Measurements from ENCODE around the gene TREH.
"Not testable (repeated sequence)": the region's sequence is repeated elsewhere in the genome, so short reads cannot be mapped to it uniquely, and the experiment has no call there.

Gene TREH

DNA sequence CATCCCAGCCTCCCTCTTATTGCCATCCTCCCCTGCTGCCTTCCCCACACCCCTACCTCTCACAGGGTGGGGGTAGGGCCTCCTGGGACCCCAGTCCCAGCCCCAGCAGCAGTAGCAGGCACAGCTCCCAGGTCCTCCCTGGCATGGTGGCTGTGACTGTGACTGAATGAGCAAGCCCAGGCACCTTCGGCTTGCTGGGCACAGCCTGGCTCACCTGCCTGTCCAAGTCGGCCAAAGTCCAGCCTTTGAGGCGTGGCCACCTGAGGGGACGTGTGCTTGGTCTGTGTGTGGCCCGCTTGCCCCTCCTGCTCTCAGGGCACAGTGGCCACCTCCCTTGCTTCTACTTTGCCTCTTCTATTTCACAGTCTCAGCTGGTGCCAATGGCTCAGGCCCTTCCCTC, at the start of gene TREH:
TREH (minus strand) TSS at position 168 of the 400 bp plus-strand sequence; CDS start at position 145, 23 bp downstream.
- ATAC-seq (no peak), DNase-seq (no peak)
- Mint-ChIP-seq H3K4me3 (no peak within 1 kb of the TSS), H3K4me1 (no peaks in the 10 kb centered on the region), H3K9me3 (no peaks in the 10 kb centered on the region), H3K27ac (no peak within 1 kb of the TSS), H3K27me3 (no peaks in the 10 kb centered on the region)

DNA sequence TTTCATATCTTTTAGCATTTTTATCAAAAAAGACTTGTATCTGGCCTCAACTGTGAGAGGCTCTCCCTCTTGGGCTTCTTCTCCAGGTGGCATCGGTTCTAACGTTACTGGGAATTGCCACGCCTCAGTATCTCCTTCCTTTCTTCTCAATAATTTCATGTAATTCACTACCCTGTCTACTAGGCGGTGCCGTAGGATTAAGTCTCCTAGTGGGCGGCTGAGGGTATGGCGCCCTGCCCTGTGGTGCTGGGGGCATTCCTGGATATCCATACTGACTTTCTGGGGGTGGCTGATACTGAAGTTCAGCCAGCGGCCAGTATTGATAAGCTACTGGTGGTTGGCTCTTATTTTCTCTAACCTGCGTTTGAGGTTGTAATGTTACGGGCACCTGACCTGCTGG, 48.7 kb upstream of the TREH start:
- not testable (repeated sequence) for H3K27ac Mint-ChIP-seq, H3K27me3 Mint-ChIP-seq, ATAC-seq, H3K4me3 Mint-ChIP-seq, H3K9me3 Mint-ChIP-seq, DNase-seq, H3K4me1 Mint-ChIP-seq

DNA sequence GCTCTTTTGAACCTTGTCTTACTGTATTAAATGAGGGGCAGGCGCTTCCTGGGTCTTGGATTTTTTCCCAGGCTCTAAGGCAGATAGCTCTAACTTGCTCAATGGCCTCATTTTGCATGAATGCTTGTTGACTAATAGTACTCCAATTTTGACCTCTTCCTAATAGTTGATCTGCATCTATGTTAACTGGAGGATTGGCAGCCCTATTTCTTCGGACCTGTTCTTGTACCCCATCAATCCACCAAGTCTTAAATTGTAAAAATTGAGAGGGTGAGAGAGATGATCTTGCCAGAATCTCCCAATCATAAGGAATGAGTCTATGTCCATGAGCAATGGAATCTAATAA, 48.2 kb upstream of the TREH start:
- DNase-seq, ATAC-seq, H3K27me3 Mint-ChIP-seq, H3K9me3 Mint-ChIP-seq, H3K4me3 Mint-ChIP-seq, H3K4me1 Mint-ChIP-seq, H3K27ac Mint-ChIP-seq: not testable (repeated sequence)

DNA sequence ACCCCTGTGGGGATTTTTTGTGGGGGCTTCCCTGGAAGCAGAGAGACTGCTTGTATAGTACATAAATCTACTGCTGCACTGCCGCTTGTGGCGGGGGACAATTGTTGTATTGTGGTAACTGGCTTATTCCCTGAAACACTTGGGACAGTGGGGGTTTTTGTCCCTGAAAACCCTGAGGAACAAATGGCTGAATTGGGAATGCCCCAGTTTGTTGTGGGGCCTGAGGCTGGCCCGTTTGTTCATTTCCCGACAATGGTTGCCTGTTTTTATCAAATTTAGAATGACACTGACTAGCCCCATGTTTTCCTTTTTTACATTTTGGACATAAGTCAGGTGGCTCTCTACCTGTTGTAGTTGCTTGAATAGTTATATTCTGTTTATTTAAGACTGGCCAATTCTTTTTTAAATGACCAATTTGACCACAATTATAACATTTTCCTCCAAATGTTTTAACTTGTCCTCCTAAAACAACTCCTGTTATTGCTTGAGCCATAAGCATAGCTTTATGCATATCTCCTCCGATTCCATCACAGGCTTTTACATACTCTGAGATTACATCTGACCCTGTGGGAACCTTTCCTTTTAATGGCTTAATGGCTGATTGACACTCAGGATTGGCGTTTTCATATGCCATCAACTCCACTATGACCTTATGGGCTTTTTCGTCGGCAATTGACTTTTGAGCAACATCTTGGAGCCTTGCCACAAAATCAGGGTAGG, 47.7 kb upstream of the TREH start:
- not testable (repeated sequence) for H3K27me3 Mint-ChIP-seq, H3K4me3 Mint-ChIP-seq, H3K4me1 Mint-ChIP-seq, H3K27ac Mint-ChIP-seq, H3K9me3 Mint-ChIP-seq, ATAC-seq, DNase-seq

- H3K27ac Mint-ChIP-seq, DNase-seq, H3K27me3 Mint-ChIP-seq, H3K4me3 Mint-ChIP-seq, H3K9me3 Mint-ChIP-seq, ATAC-seq, H3K4me1 Mint-ChIP-seq: not testable (repeated sequence)
These were observed 42.1 kb upstream of the TREH start for GRCh38 chr11:118721478-118722015.

- H3K4me1 Mint-ChIP-seq, H3K9me3 Mint-ChIP-seq, DNase-seq, H3K4me3 Mint-ChIP-seq, ATAC-seq, H3K27ac Mint-ChIP-seq, H3K27me3 Mint-ChIP-seq: not testable (repeated sequence)
These were observed 41.3 kb upstream of the TREH start for GRCh38 chr11:118720740-118721139.

DNA sequence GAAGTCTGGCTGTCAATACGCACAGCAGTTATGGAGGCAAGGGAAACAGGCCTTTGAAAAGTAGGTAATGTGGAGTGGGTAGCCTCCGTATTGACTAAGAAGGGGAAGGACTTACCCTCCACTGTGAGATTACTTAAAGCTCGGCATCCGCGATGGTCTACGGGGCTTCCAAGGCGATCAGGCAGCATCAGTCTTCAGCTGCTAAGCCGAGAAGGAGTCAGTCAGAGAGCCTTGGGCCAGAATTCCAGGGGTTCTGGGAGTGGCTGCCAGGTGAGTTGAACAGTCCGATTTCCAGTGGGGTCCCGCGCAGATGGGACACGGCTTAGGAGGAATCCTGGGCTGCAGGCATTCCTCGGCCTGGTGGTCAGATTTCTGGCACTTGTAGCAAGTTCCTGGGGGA, 40.6 kb upstream of the TREH start:
- not testable (repeated sequence) for H3K27ac Mint-ChIP-seq, H3K4me3 Mint-ChIP-seq

GRCh38 chr11:118718562-118718961, 39.1 kb upstream of the TREH start:
- not testable (repeated sequence) for H3K4me1 Mint-ChIP-seq, ATAC-seq, H3K4me3 Mint-ChIP-seq, DNase-seq, H3K27ac Mint-ChIP-seq, H3K27me3 Mint-ChIP-seq, H3K9me3 Mint-ChIP-seq

More for the DNA sequence above, 40.6 kb upstream of the TREH start:
- not testable (repeated sequence) for H3K27me3 Mint-ChIP-seq, ATAC-seq, H3K4me1 Mint-ChIP-seq, H3K9me3 Mint-ChIP-seq, DNase-seq

GRCh38 chr11:118717733-118718132, 38.3 kb upstream of the TREH start:
- H3K27me3 Mint-ChIP-seq, DNase-seq, H3K4me3 Mint-ChIP-seq, H3K9me3 Mint-ChIP-seq, ATAC-seq, H3K4me1 Mint-ChIP-seq: not testable (repeated sequence)
- H3K27ac Mint-ChIP-seq = peak overlapping the region in 1 of 2 donors; percentile 90

DNA sequence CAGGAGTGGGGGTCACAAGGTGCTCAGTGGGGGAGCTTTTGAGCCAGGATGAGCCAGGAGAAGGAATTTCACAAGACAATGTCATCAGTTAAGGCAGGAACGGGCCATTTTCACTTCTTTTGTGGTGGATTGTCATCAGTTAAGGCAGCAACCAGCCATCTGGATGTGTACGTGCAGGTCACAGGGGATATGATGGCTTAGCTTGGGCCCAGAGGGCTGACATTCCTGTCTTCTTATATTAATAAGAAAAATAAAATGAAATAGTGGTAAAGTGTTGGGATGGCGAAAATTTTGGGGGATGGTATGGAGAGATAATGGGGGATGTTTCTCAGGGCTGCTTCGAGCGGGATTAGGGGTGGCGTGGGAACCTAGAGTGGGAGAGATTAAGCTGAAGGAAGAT, 37.8 kb upstream of the TREH start:
- H3K27ac Mint-ChIP-seq, H3K27me3 Mint-ChIP-seq: not testable (repeated sequence)

DNA sequence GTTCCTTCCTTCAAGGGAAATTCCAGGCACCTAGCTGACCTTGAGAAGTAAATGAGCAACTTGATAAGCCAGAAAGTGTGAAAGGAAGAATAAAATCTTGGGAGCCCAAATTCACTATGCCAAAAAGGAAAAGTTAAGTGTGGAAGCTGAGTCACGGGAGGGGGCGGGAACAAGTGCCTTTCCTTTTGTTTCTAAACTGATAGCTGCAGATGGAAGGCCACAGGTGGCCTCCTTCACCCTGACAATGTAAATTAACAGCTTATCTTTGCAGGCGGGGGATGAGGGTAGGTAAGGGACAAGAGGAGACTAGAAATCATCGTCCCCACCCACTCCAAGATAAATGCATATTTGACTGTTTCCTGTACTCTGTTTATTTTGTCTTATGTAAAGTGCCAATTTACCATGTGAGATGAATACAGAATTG, 36.4 kb upstream of the TREH start:
- DNase-seq = no peak
- Mint-ChIP-seq H3K4me3 (no peak overlapping the region), H3K9me3 (no peaks in the 10 kb centered on the region), H3K4me1 (peaks cover 6% of the 10 kb centered on the region), H3K27ac (no peak overlapping the region), H3K27me3 (no peaks in the 10 kb centered on the region)
- no peak for ATAC-seq

More for the DNA sequence above, 37.8 kb upstream of the TREH start:
- H3K9me3 Mint-ChIP-seq, H3K4me1 Mint-ChIP-seq, ATAC-seq, H3K4me3 Mint-ChIP-seq, DNase-seq: not testable (repeated sequence)

DNA sequence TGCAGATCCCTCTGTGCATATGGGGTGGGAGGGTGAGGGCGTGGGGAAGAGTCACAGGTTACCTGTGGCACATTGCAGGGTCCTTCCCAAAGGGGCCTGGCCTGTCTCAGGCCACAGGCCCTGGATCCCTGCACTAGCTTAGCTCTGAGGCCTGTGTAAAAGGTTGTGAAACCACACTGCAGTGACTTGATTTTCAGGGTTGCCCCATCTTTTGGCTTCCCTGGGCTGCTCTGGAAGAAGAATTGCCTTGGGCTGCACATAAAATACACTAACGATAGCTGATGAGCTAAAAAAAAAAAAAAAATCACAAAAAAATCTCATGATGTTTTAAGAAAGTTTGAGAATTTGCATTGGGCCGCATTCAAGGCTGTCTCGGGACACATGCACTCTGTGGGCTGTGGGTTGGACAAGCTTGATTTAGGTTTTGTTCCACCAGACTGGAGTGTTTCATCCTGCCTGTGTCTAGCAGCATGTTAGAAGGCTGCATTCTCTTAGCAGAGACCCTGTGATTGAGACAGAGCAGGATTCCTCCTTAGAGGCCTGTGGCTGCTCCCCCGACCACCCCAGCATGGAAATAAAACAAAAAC, 35.9 kb upstream of the TREH start:
- no peaks in the 10 kb centered on the region for H3K27me3 Mint-ChIP-seq
- H3K27ac Mint-ChIP-seq = no peak overlapping the region
- H3K4me3 Mint-ChIP-seq = no peak overlapping the region
- ATAC-seq (no peak), DNase-seq (no peak)
- H3K9me3 Mint-ChIP-seq = no peaks in the 10 kb centered on the region
- peaks cover 6% of the 10 kb centered on the region for H3K4me1 Mint-ChIP-seq

DNA sequence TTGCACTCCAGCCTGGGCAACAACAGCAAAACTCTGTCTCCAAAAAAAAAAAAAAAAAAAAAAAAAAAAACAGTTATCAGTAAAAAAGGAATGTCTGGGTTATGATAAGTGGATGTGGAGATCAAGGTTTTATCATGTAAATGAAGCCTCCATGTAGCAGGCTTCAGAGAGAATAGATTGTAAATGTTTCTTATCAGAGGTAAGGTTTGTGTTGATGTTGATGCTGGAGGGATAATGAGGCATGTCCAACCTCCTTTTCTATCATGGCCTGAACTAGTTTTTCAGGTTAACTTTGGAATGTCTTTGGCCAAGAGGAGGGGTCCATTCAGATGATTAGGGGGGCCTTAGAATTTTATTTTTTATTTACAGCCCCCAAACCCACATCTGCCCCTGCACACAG, 35.4 kb upstream of the TREH start:
- no peak for ATAC-seq
- peaks cover 6% of the 10 kb centered on the region for H3K4me1 Mint-ChIP-seq
- no peak overlapping the region for H3K4me3 Mint-ChIP-seq
- no peak overlapping the region for H3K27ac Mint-ChIP-seq
- no peaks in the 10 kb centered on the region for H3K27me3 Mint-ChIP-seq
- no peaks in the 10 kb centered on the region for H3K9me3 Mint-ChIP-seq
- DNase-seq = no peak

DNA sequence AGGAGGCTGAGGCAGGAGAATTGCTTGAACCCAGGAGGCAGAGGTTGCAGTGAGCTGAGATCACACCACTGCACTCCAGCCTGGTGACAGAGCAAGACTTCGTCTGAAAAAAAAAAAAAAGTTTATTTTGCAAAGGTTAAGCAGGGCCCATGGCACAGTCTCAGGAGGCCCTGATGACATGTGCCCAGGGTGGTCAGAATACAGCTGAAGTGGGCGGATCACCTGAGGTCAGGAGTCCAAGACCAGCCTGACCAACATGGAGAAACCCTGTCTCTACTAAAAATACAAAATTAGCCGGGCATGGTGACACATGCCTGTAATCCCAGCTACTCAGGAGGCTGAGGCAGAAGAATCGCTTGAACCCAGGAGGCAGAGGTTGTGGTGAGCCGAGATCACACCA, 35.0 kb upstream of the TREH start:
- H3K4me1 Mint-ChIP-seq, H3K27me3 Mint-ChIP-seq, H3K27ac Mint-ChIP-seq, H3K9me3 Mint-ChIP-seq, DNase-seq, ATAC-seq, H3K4me3 Mint-ChIP-seq: not testable (repeated sequence)

GRCh38 chr11:118708296-118708695, 28.8 kb upstream of the TREH start:
- H3K27me3 Mint-ChIP-seq = no peaks in the 10 kb centered on the region
- no peaks in the 10 kb centered on the region for H3K9me3 Mint-ChIP-seq
- DNase-seq (no peak), ATAC-seq (no peak)
- peaks cover 29% of the 10 kb centered on the region for H3K4me1 Mint-ChIP-seq
- H3K27ac Mint-ChIP-seq = no peak overlapping the region
- no peak overlapping the region for H3K4me3 Mint-ChIP-seq

DNA sequence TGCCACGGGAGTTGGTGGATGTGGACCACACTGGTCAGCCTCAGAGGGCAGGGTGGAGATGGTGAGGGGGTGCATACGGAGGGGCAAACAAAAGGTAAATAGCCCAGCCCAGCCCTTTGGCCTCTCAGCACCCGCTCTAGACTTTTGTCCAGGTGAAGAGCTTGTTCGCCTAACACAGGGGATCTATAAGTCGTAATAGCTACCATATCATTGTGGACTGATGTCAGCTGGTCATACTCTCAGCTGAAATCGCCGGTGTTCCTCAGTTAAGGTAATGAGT, 27.0 kb upstream of the TREH start:
- Mint-ChIP-seq H3K4me3 (no peak overlapping the region), H3K27ac (no peak overlapping the region), H3K4me1 (peaks cover 31% of the 10 kb centered on the region), H3K27me3 (no peaks in the 10 kb centered on the region), H3K9me3 (no peaks in the 10 kb centered on the region)
- no peak for DNase-seq
- no peak for ATAC-seq

Measured in stimulated activated naive CD8-positive, alpha-beta T cell treated with anti-CD3 and anti-CD28 coated beads, Interleukin-15, amount 100 ng/mL, for 72 hours (primary cell).